K562 (cell line): ENCODE measurements around the gene MRPL2. TPM values are rescaled to one million over a fixed set of nuclear protein-coding genes. Genes with fewer than 3 reads are reported as not detected.

Experiments used
- BRF1 ChIP-seq: IDR thresholded peaks from 3 replicates; pipeline ENCODE4 v1.6.1; 2011; ENCODE audit warnings: borderline replicate concordance, mild to moderate bottlenecking; ENCODE audit not compliant: insufficient read length; ENCODE audit errors: extremely low read depth
- CBFB ChIP-seq: sonication (generic); formaldehyde crosslinking; IDR thresholded peaks from 2 replicates; pipeline ENCODE4 v1.4.0; 2020; ENCODE audit warnings: mild to moderate bottlenecking, missing genetic modification reagents
- CHD4 ChIP-seq: fragments of 200-600 bp; sonication (generic); IDR thresholded peaks from 3 replicates; pipeline ENCODE4 v1.6.1; 2012; ENCODE audit warnings: low read depth, mild to moderate bottlenecking, mixed read lengths, low read length, inconsistent platforms; ENCODE audit not compliant: insufficient read depth, insufficient replicate concordance, poor library complexity, severe bottlenecking
- GABPA ChIP-seq: fragments of 200-800 bp; sonication (Bioruptor generic); conservative IDR thresholded peaks from 2 replicates; pipeline ENCODE4 v1.6.1; 2016; ENCODE audit warnings: low read depth, missing genetic modification characterization, missing compliant biosample characterization
- HDAC1 ChIP-seq, 2 experiments: fragments of 450-650 bp; IDR thresholded peaks; 2 replicates each; pipeline ENCODE4 v1.6.1; 2016 to 2017; ENCODE audit warnings: inconsistent platforms in 1 of 2, mild to moderate bottlenecking in 1 of 2, moderate library complexity in 1 of 2
- HMGN3 ChIP-seq: IDR thresholded peaks from 2 replicates; pipeline ENCODE4 v1.6.1; 2011; ENCODE audit warnings: borderline replicate concordance, low read depth, mild to moderate bottlenecking, mixed read lengths, low read length; ENCODE audit not compliant: insufficient read length; ENCODE audit errors: extremely low read depth
- HNRNPH1 ChIP-seq: fragments of 200-400 bp; formaldehyde crosslinking; optimal IDR thresholded peaks from 2 replicates; pipeline ENCODE3; 2017; ENCODE audit warnings: low read depth, mild to moderate bottlenecking, low read length, moderate library complexity
- MCM2 ChIP-seq: fragments of 450-650 bp; IDR thresholded peaks from 2 replicates; pipeline ENCODE4 v1.6.1; 2017; ENCODE audit warnings: low read depth, mild to moderate bottlenecking
- MYC ChIP-seq, 2 experiments: fragments of 250-450 bp in 1 of 2; sonication (Bioruptor Pico) in 1 of 2; IDR thresholded peaks; 2 replicates each; pipeline versions ENCODE4 v1.5.1 to v1.6.1; 2012 to 2021; ENCODE audit warnings: low read depth in 2 of 2, borderline replicate concordance in 1 of 2, improper control_type of control experiment in 1 of 2, low read length in 1 of 2, mild to moderate bottlenecking in 1 of 2, moderate library complexity in 1 of 2
- PRPF4 ChIP-seq: fragments of 200-400 bp; formaldehyde crosslinking; IDR thresholded peaks from one replicate; pipeline ENCODE4 v1.6.1; 2017; ENCODE audit warnings: low read length, low read depth, mild to moderate bottlenecking; ENCODE audit not compliant: insufficient read depth, poor library complexity, severe bottlenecking
- RFX5 ChIP-seq: IDR thresholded peaks from 2 replicates; pipeline ENCODE4 v1.6.1; 2011; ENCODE audit warnings: low read depth, mild to moderate bottlenecking, improper control_type of control experiment, low read length
- SLC30A9 ChIP-seq: fragments of 250-450 bp; sonication (Bioruptor Pico); IDR thresholded peaks from 2 replicates; pipeline ENCODE4 v1.8.0; 2022; ENCODE audit warnings: mild to moderate bottlenecking, moderate library complexity
- SMAD4 ChIP-seq: fragments of 250-450 bp; sonication (Bioruptor Pico); conservative IDR thresholded peaks from 2 replicates; pipeline ENCODE4 v1.8.0; 2021; ENCODE audit warnings: inconsistent platforms, mild to moderate bottlenecking, moderate library complexity
- TCF3 ChIP-seq: sonication (generic); formaldehyde crosslinking; IDR thresholded peaks from 2 replicates; pipeline ENCODE4 v1.4.0; 2020; ENCODE audit warnings: mild to moderate bottlenecking, missing genetic modification reagents
- ZNF347 ChIP-seq: fragments of 450-650 bp; formaldehyde crosslinking; IDR thresholded peaks from 2 replicates; pipeline ENCODE4 v1.4.0; 2020; ENCODE audit warnings: low read depth, mild to moderate bottlenecking, moderate library complexity
- polyA plus RNA-seq, 8 experiments: library from polyadenylated mRNA; depleted of rRNA in 4 of 8; stranded (reverse) in 5 of 8; unstranded in 3 of 8; fragments of >200 nt; fragmentation: Nextera tagmentation in 2 of 8; fragmentation: Illumina TruSeq in 1 of 8; extraction: Ambion mirVana in 2 of 8; extraction: Trizol in 1 of 8; gene quantifications; 2 replicates each; pipeline versions ENCODE4 v1.2.1 to v1.2.3, GENCODE V29; 2011 to 2014; ENCODE audit warnings: inconsistent platforms in 1 of 8, missing spikeins in 1 of 8
- total RNA-seq, 7 experiments: library from RNA; depleted of rRNA in 6 of 7; stranded (reverse); fragments of >200 nt in 6 of 7; fragmentation: Illumina TruSeq in 2 of 7; extraction: Trizol in 2 of 7; gene quantifications; 2 replicates each; pipeline versions ENCODE4 v1.2.1 to v1.2.3, GENCODE V29; 2011 to 2021; ENCODE audit warnings: low replicate concordance in 1 of 7
- TF ChIP-seq, protein P1 (sequence below): fragments of 450-650 bp; IDR thresholded peaks from one replicate; pipeline ENCODE4 v1.6.1; 2018; ENCODE audit warnings: mild to moderate bottlenecking, moderate library complexity; ENCODE audit not compliant: partially characterized antibody
- TF ChIP-seq, protein P2 (sequence below): IDR thresholded peaks from 2 replicates; pipeline ENCODE4 v1.6.1; 2016; ENCODE audit warnings: missing genetic modification characterization, missing compliant biosample characterization
- TF ChIP-seq, protein P3 (sequence below): fragments of 250-450 bp; sonication (Bioruptor Pico); IDR thresholded peaks from 2 replicates; pipeline ENCODE4 v1.5.0; 2020; ENCODE audit warnings: mild to moderate bottlenecking
- TF ChIP-seq, protein P4 (sequence below): fragments of 450-650 bp; formaldehyde crosslinking; conservative IDR thresholded peaks from 2 replicates; pipeline ENCODE4 v1.4.0; 2022; ENCODE audit warnings: mild to moderate bottlenecking, missing genetic modification characterization
- TF ChIP-seq, protein P5 (sequence below): fragments of 450-650 bp; formaldehyde crosslinking; IDR thresholded peaks from 2 replicates; pipeline ENCODE4 v1.4.0; 2022; ENCODE audit warnings: missing genetic modification characterization

Gene MRPL2
- total and polyA plus RNA-seq, 9 of the 15 experiments (the other 6 are each of a cell fraction or from before 2014, with no cell fraction given) = 63.1 to 262 (median 121) TPM

DNA sequence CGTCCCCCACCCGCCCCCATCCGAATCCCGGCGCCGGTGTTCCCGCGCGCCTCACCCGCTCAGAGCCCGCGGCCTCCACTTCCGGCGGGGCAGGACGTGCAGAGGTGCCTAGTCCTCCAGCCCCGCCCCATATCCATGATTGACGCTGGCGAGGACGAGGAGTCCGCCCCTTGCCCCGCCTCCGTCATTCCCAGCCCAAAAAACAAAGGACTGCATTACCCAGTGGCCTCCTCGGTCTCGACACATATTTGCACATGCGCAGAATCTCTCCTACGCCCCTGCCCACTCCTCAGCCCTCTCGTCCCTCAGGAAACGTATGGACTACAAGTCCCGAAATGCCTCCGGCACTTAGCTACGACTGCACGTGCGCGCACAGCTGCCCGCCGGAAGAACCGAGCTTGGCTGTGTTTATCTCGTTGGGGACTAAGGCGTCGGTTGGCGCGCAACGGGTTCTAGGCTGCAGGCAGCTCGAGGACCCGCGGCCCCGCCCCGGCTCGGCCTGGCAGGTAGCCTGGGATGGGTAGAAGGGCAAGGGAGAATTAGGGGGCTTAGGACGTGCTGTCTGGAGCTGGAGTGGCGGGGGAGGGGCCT lies 45.3 kb downstream of the MRPL2 start, which contains the start of the genes KLHDC3 and MEA1 (continued):
- TF ChIP-seq PRPF4 (no peak), RFX5 (no peak), MYC (IDR thresholded peaks at IDR 0.05; ENCODE audit: low read depth, low read length) (peak; percentile 95), MYC (CRISPR knock-in tag; IDR thresholded peaks at IDR 0.05; ENCODE audit: borderline replicate concordance, low read depth) (no peak), GABPA (tag) (peak; percentile 95), SLC30A9 (no peak), HNRNPH1 (no peak), HDAC1 (IDR thresholded peaks at IDR 0.05) (peak in 1 of 2 experiments; percentile 98; a peak in 2 of 4 replicates), HMGN3 (no peak), BRF1 (no peak), CBFB (CRISPR knock-in tag) (no peak), CHD4 (no peak), TCF3 (CRISPR knock-in tag) (0 out of 2 replicates have a peak, but pooled peaks have one; percentile 33), ZNF347 (CRISPR knock-in tag) (no peak), SMAD4 (no peak), MCM2 (no peak)
- TF ChIP-seq, protein P1, sequence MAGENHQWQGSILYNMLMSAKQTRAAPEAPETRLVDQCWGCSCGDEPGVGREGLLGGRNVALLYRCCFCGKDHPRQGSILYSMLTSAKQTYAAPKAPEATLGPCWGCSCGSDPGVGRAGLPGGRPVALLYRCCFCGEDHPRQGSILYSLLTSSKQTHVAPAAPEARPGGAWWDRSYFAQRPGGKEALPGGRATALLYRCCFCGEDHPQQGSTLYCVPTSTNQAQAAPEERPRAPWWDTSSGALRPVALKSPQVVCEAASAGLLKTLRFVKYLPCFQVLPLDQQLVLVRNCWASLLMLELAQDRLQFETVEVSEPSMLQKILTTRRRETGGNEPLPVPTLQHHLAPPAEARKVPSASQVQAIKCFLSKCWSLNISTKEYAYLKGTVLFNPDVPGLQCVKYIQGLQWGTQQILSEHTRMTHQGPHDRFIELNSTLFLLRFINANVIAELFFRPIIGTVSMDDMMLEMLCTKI = no peak
- TF ChIP-seq, protein P2, sequence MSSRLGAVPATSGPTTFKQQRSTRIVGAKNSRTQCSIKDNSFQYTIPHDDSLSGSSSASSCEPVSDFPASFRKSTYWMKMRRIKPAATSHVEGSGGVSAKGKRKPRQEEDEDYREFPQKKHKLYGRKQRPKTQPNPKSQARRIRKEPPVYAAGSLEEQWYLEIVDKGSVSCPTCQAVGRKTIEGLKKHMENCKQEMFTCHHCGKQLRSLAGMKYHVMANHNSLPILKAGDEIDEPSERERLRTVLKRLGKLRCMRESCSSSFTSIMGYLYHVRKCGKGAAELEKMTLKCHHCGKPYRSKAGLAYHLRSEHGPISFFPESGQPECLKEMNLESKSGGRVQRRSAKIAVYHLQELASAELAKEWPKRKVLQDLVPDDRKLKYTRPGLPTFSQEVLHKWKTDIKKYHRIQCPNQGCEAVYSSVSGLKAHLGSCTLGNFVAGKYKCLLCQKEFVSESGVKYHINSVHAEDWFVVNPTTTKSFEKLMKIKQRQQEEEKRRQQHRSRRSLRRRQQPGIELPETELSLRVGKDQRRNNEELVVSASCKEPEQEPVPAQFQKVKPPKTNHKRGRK = no peak
- TF ChIP-seq, protein P3, sequence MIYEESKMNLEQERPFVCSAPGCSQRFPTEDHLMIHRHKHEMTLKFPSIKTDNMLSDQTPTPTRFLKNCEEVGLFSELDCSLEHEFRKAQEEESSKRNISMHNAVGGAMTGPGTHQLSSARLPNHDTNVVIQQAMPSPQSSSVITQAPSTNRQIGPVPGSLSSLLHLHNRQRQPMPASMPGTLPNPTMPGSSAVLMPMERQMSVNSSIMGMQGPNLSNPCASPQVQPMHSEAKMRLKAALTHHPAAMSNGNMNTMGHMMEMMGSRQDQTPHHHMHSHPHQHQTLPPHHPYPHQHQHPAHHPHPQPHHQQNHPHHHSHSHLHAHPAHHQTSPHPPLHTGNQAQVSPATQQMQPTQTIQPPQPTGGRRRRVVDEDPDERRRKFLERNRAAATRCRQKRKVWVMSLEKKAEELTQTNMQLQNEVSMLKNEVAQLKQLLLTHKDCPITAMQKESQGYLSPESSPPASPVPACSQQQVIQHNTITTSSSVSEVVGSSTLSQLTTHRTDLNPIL (CRISPR knock-in tag) = no peak
- TF ChIP-seq, protein P4, sequence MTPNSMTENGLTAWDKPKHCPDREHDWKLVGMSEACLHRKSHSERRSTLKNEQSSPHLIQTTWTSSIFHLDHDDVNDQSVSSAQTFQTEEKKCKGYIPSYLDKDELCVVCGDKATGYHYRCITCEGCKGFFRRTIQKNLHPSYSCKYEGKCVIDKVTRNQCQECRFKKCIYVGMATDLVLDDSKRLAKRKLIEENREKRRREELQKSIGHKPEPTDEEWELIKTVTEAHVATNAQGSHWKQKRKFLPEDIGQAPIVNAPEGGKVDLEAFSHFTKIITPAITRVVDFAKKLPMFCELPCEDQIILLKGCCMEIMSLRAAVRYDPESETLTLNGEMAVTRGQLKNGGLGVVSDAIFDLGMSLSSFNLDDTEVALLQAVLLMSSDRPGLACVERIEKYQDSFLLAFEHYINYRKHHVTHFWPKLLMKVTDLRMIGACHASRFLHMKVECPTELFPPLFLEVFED (CRISPR knock-in tag) = no peak
- TF ChIP-seq, protein P5, sequence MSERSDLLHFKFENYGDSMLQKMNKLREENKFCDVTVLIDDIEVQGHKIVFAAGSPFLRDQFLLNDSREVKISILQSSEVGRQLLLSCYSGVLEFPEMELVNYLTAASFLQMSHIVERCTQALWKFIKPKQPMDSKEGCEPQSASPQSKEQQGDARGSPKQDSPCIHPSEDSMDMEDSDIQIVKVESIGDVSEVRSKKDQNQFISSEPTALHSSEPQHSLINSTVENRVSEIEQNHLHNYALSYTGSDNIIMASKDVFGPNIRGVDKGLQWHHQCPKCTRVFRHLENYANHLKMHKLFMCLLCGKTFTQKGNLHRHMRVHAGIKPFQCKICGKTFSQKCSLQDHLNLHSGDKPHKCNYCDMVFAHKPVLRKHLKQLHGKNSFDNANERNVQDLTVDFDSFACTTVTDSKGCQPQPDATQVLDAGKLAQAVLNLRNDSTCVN (CRISPR knock-in tag) = no peak
